ENCODE results near the gene MAPK12. TPM values are rescaled to one million over a fixed set of nuclear protein-coding genes. Genes with fewer than 3 reads are reported as not detected.

Gene MAPK12
- total and polyA plus RNA-seq, 2 donors (not counting 1 experiment from before 2014, with no cell fraction given) = 6.5 to 7.8 TPM

DNA sequence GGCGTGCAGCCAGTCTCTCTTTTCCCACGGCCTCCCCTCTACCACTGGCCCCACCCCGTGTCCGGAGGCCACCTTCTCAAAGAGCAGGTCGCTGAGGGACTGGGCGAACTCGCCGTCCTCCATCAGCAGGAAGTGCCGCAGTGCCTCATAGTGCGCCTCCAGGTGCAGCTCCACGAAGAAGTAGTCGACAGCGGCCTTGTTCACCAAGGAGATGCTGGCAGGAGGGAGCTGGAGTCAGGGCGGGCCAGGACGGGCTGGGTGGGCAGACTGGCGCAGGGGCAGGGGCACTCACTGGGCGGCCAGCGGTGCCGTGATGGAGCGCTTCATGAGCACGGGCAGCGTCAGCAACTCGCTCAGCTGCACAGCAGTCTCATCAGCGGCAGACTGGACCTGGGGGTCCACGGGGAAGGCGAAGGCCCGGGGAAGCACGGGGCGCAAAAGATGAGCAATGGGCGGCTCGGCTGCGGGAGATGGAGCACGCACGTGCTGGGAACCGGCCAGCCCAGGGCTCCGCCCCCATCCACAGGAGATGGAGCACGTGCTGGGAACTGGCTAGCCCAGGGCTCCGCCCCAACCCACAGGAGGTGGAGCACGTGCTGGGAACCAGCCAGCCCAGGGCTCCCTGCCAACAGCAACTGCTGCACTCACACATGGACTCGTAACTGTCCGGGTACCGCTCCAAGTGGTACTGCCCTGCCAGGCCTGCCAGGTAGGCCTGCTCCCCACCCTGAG is 42.3 kb downstream of the MAPK12 start:
- Mint-ChIP-seq H3K4me1 (peaks cover 2% of the 10 kb centered on the region), H3K9me3 (ENCODE audit: insufficient read depth) (no peaks in the 10 kb centered on the region), H3K27me3 (no peaks in the 10 kb centered on the region), H3K27ac (no peak overlapping the region), H3K4me3 (no peak overlapping the region)
- TF ChIP-seq, protein P1, sequence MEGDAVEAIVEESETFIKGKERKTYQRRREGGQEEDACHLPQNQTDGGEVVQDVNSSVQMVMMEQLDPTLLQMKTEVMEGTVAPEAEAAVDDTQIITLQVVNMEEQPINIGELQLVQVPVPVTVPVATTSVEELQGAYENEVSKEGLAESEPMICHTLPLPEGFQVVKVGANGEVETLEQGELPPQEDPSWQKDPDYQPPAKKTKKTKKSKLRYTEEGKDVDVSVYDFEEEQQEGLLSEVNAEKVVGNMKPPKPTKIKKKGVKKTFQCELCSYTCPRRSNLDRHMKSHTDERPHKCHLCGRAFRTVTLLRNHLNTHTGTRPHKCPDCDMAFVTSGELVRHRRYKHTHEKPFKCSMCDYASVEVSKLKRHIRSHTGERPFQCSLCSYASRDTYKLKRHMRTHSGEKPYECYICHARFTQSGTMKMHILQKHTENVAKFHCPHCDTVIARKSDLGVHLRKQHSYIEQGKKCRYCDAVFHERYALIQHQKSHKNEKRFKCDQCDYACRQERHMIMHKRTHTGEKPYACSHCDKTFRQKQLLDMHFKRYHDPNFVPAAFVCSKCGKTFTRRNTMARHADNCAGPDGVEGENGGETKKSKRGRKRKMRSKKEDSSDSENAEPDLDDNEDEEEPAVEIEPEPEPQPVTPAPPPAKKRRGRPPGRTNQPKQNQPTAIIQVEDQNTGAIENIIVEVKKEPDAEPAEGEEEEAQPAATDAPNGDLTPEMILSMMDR (IDR thresholded peaks at IDR 0.05) = no peak
- no peak for TF ChIP-seq EZH2 (IDR thresholded peaks at IDR 0.05; ENCODE audit: borderline replicate concordance, insufficient read depth, low read depth, low read length, poor library complexity, severe bottlenecking)
- Histone ChIP-seq H3K9me3 (ENCODE audit: control extremely low read depth in 1 of 3, control insufficient read depth in 2 of 3, insufficient read depth in 1 of 3, low read length in 2 of 3) (no peaks in the 10 kb centered on the region), H3K27me3 (replicated peaks in 1 of 4; ENCODE audit: control extremely low read depth in 1 of 4, control insufficient read depth in 3 of 4, insufficient read depth in 4 of 4, low read length in 3 of 4) (no peaks in the 10 kb centered on the region), H3K4me3 (ENCODE audit: control extremely low read depth in 1 of 5, extremely low read depth in 1 of 5, insufficient read depth in 1 of 5, low read depth in 2 of 5, low read length in 4 of 5) (no peak overlapping the region), H4K20me1 (ENCODE audit: control insufficient read depth, insufficient read depth, low read length, poor library complexity, severe bottlenecking) (peaks cover 14% of the 10 kb centered on the region), H3K36me3 (replicated peaks in 1 of 2; ENCODE audit: control extremely low read depth in 1 of 2, control insufficient read depth in 1 of 2, extremely low read depth in 1 of 2, insufficient read depth in 2 of 2, low read length in 1 of 2) (peaks cover 0 to 78% of the 10 kb centered on the region in 2 experiments), H3K79me2 (ENCODE audit: control insufficient read depth, insufficient read depth, low read length) (no peaks in the 10 kb centered on the region), H2AFZ (ENCODE audit: insufficient read depth, low read depth, low read length, poor library complexity, severe bottlenecking) (no peak overlapping the region), H3K27ac (ENCODE audit: low read length in 2 of 2) (no peak overlapping the region), H3K9ac (ENCODE audit: low read length) (no peak overlapping the region), H3K4me2 (replicated peaks; ENCODE audit: low read depth, low read length, poor library complexity, severe bottlenecking) (no peak overlapping the region), H3K4me1 (ENCODE audit: control insufficient read depth in 2 of 2, insufficient read depth in 2 of 2, low read length in 2 of 2) (no peaks in the 10 kb centered on the region)
- ATAC-seq (ENCODE audit: low read depth) = no peak
- DNase-seq = no peak
- POLR2A ChIA-PET = interaction anchor here (0.6 kb wide), 1 partner anchor 283 kb away, joined by 4 read pairs; no protein-coding TSS in a partner anchor
- CTCF ChIA-PET = interaction anchor here (0.7 to 3.5 kb wide), 2 partner anchors 13 to 69 kb away, joined by 3 to 11 read pairs; no protein-coding TSS in a partner anchor
- intact Hi-C loops (cut with micrococcal nuclease) = no loop called here
- WGBS (ENCODE audit: insufficient coverage) = 80% methylated on average over 42 of the region's 42 CpGs

Data from B cell (primary cell).